HG03095 (cell line): ENCODE measurements around the gene CDK8.
A peak's percentile ranks its signal among the peaks of the same experiment; 100 is the strongest.

ENCODE experiments used
- ATAC-seq: cut with Tn5 transposase; IDR thresholded peaks from one replicate; pipeline ENCODE4 v1.9.1; 2021; ENCODE audit warnings: moderate library complexity; ENCODE audit not compliant: unreplicated experiment

CDK8 gene

GRCh38 chr13:26253787-26254582 is at the start of gene CDK8:
CDK8 (plus strand) TSS chr13:26254129; CDS start chr13:26254642, 513 bp downstream.
- peak; percentile 82 for ATAC-seq

GRCh38 chr13:26208287-26208686 is 45.6 kb upstream of the CDK8 start:
- no peak for ATAC-seq

GRCh38 chr13:26213345-26213744 is 40.6 kb upstream of the CDK8 start:
- no peak for ATAC-seq

GRCh38 chr13:26213982-26214381 is 39.9 kb upstream of the CDK8 start:
- no peak for ATAC-seq

GRCh38 chr13:26216042-26216441 is 37.9 kb upstream of the CDK8 start:
- no peak for ATAC-seq

- ATAC-seq, result no peak
Measured at GRCh38 chr13:26219726-26220125, 34.2 kb upstream of the CDK8 start.

- ATAC-seq, result no peak
Measured at GRCh38 chr13:26220575-26220974, 33.4 kb upstream of the CDK8 start.

GRCh38 chr13:26221399-26221720 is 32.6 kb upstream of the CDK8 start:
- ATAC-seq, result peak; percentile 35

GRCh38 chr13:26221721-26222519 is 32.0 kb upstream of the CDK8 start, which contains the start of gene RNF6:
RNF6 (minus strand) TSS chr13:26222314; CDS start chr13:26219649, 2,665 bp downstream.
- ATAC-seq, result peak; percentile 96

- ATAC-seq, result peak; percentile 38
Measured at GRCh38 chr13:26222520-26223046, 31.3 kb upstream of the CDK8 start.

GRCh38 chr13:26225896-26226617 is 27.9 kb upstream of the CDK8 start:
- ATAC-seq, result no peak

GRCh38 chr13:26227166-26227971 is 26.6 kb upstream of the CDK8 start:
- no peak for ATAC-seq

GRCh38 chr13:26228096-26228495 is 25.8 kb upstream of the CDK8 start:
- no peak for ATAC-seq

GRCh38 chr13:26229080-26229615 is 24.8 kb upstream of the CDK8 start:
- ATAC-seq, result no peak

- no peak for ATAC-seq
Measured at GRCh38 chr13:26230703-26231102, 23.2 kb upstream of the CDK8 start.

- no peak for ATAC-seq
Measured at GRCh38 chr13:26236296-26236695, 17.6 kb upstream of the CDK8 start.

GRCh38 chr13:26246154-26246553 is 7.8 kb upstream of the CDK8 start:
- no peak for ATAC-seq

- ATAC-seq, result no peak
Measured at GRCh38 chr13:26247011-26247410, 6.9 kb upstream of the CDK8 start.

- ATAC-seq, result no peak
Measured at GRCh38 chr13:26247608-26248007, 6.3 kb upstream of the CDK8 start.

GRCh38 chr13:26249551-26249950 is 4.4 kb upstream of the CDK8 start:
- ATAC-seq, result no peak
